Sigmoid colon (tissue), 4 donors: ENCODE results near the gene KDM7A.

Experiments
- CTCF ChIP-seq, 4 experiments: fragments of 450-650 bp in 3 of 4; fragments of 200-600 bp in 1 of 4; IDR thresholded peaks; one replicate each; pipeline ENCODE4 v1.5.1; 2016 to 2019; ENCODE audit warnings: antibody characterized with exemption in 4 of 4, mild to moderate bottlenecking in 3 of 4, moderate library complexity in 2 of 4
- EP300 ChIP-seq, 4 donors: sonication (generic); formaldehyde crosslinking; IDR thresholded peaks; one replicate each; pipeline ENCODE4 v1.6.1; 2017; ENCODE audit warnings: antibody characterized with exemption in 4 of 4

- no peak for TF ChIP-seq CTCF (IDR thresholded peaks at IDR 0.05)
- no peak for TF ChIP-seq EP300 (IDR thresholded peaks at IDR 0.05)
Observed at GRCh38 chr7:140136073-140136472, 40.7 kb downstream of the KDM7A start.
